Effector memory CD8-positive, alpha-beta T cell (primary cell): ENCODE results near the gene IQCN.
A peak's percentile ranks its signal among the peaks of the same experiment; 100 is the strongest.

Source experiments
- ATAC-seq: fragments of 150-1000 bp; cut with Tn5 transposase; replicated peaks from 2 replicates; pipeline ENCODE4 v1.10.0; 2021; ENCODE audit warnings: mild to moderate bottlenecking, moderate library complexity
- DNase-seq, 3 experiments: peaks; one replicate each; pipeline ENCODE4 v3.0.0; 2021
- H3K27ac Mint-ChIP-seq, 2 donors: one replicate each; pipeline ENCODE4 v1.8.0; 2022; ENCODE audit warnings: mild to moderate bottlenecking in 2 of 2, mixed read lengths in 2 of 2, moderate library complexity in 2 of 2
- H3K27me3 Mint-ChIP-seq, 2 donors: one replicate each; pipeline ENCODE4 v1.8.0; 2022; ENCODE audit warnings: mixed read lengths in 2 of 2
- H3K36me3 Mint-ChIP-seq: one replicate; pipeline ENCODE4 v1.8.0; 2022; ENCODE audit warnings: mild to moderate bottlenecking, moderate library complexity, mixed read lengths; ENCODE audit not compliant: insufficient read depth
- H3K4me1 Mint-ChIP-seq, 2 donors: one replicate each; pipeline ENCODE4 v1.8.0; 2022; ENCODE audit warnings: low read depth in 2 of 2, mixed read lengths in 2 of 2
- H3K4me3 Mint-ChIP-seq, 2 donors: one replicate each; pipeline ENCODE4 v1.8.0; 2022; ENCODE audit warnings: mild to moderate bottlenecking in 2 of 2, mixed read lengths in 2 of 2, moderate library complexity in 2 of 2
- H3K9me3 Mint-ChIP-seq, 2 donors: one replicate each; pipeline ENCODE4 v1.8.0; 2022; ENCODE audit warnings: mixed read lengths in 2 of 2

Gene IQCN

GRCh38 chr19:18310118-18310909 is 36.1 kb upstream of the IQCN start:
- no peak for DNase-seq
- peak overlapping the region in 1 of 2 donors; percentile 67 for H3K27ac Mint-ChIP-seq
- no peaks in the 10 kb centered on the region for H3K27me3 Mint-ChIP-seq
- no peak for ATAC-seq
- peaks cover 17 to 21% of the 10 kb centered on the region in 2 donors for H3K4me1 Mint-ChIP-seq
- H3K9me3 Mint-ChIP-seq: no peaks in the 10 kb centered on the region
- H3K4me3 Mint-ChIP-seq: no peak overlapping the region
- H3K36me3 Mint-ChIP-seq: peaks cover 35% of the 10 kb centered on the region

GRCh38 chr19:18309525-18310064 is 35.3 kb upstream of the IQCN start:
- Mint-ChIP-seq H3K27ac (peak overlapping the region in 1 of 2 donors; percentile 67), H3K9me3 (no peaks in the 10 kb centered on the region), H3K4me1 (peaks cover 25 to 27% of the 10 kb centered on the region in 2 donors), H3K27me3 (no peaks in the 10 kb centered on the region), H3K4me3 (no peak overlapping the region), H3K36me3 (peaks cover 34% of the 10 kb centered on the region)
- DNase-seq (no peak), ATAC-seq (no peak)

- Mint-ChIP-seq H3K9me3 (no peaks in the 10 kb centered on the region), H3K27ac (no peak overlapping the region), H3K4me1 (peaks cover 31 to 34% of the 10 kb centered on the region in 2 donors), H3K4me3 (no peak overlapping the region), H3K27me3 (no peaks in the 10 kb centered on the region), H3K36me3 (peaks cover 37% of the 10 kb centered on the region)
- DNase-seq: no peak
- no peak for ATAC-seq
Measured at GRCh38 chr19:18308948-18309325, 34.7 kb upstream of the IQCN start.

- Mint-ChIP-seq H3K9me3 (no peaks in the 10 kb centered on the region), H3K27me3 (no peaks in the 10 kb centered on the region), H3K4me3 (no peak overlapping the region), H3K36me3 (peaks cover 43% of the 10 kb centered on the region), H3K4me1 (peaks cover 37 to 40% of the 10 kb centered on the region in 2 donors), H3K27ac (peak overlapping the region in 1 of 2 donors; percentile 32)
- DNase-seq (no peak), ATAC-seq (no peak)
Measured at GRCh38 chr19:18308051-18308947, 34.0 kb upstream of the IQCN start.

GRCh38 chr19:18307271-18307681 is 33.0 kb upstream of the IQCN start:
- Mint-ChIP-seq H3K4me3 (peak overlapping the region; percentile 38 to 81), H3K36me3 (peaks cover 45% of the 10 kb centered on the region), H3K4me1 (peaks cover 39 to 40% of the 10 kb centered on the region in 2 donors), H3K27me3 (no peaks in the 10 kb centered on the region), H3K27ac (peak overlapping the region; percentile 67 to 97), H3K9me3 (no peaks in the 10 kb centered on the region)
- no peak for ATAC-seq
- no peak for DNase-seq

- ATAC-seq: no peak
- DNase-seq: no peak
- no peaks in the 10 kb centered on the region for H3K27me3 Mint-ChIP-seq
- peaks cover 45% of the 10 kb centered on the region for H3K36me3 Mint-ChIP-seq
- peaks cover 39 to 40% of the 10 kb centered on the region in 2 donors for H3K4me1 Mint-ChIP-seq
- H3K27ac Mint-ChIP-seq: peak overlapping the region; percentile 67 to 97
- no peaks in the 10 kb centered on the region for H3K9me3 Mint-ChIP-seq
- H3K4me3 Mint-ChIP-seq: peak overlapping the region; percentile 38 to 81
Measured at GRCh38 chr19:18306888-18307260, 32.6 kb upstream of the IQCN start.

GRCh38 chr19:18306209-18306887 is 32.1 kb upstream of the IQCN start:
- Mint-ChIP-seq H3K9me3 (no peaks in the 10 kb centered on the region), H3K4me1 (peaks cover 40% of the 10 kb centered on the region in 2 donors), H3K27me3 (no peaks in the 10 kb centered on the region), H3K27ac (peak overlapping the region; percentile 96 to 97), H3K36me3 (peaks cover 45% of the 10 kb centered on the region), H3K4me3 (peak overlapping the region; percentile 81)
- no peak for DNase-seq
- ATAC-seq: no peak

GRCh38 chr19:18304458-18305310 is 30.4 kb upstream of the IQCN start:
- H3K9me3 Mint-ChIP-seq: no peaks in the 10 kb centered on the region
- H3K27me3 Mint-ChIP-seq: no peaks in the 10 kb centered on the region
- ATAC-seq (peak; percentile 79), DNase-seq (peak; percentile 76 to 78 (median 78))
- peak overlapping the region; percentile 81 for H3K4me3 Mint-ChIP-seq
- peaks cover 36% of the 10 kb centered on the region in 2 donors for H3K4me1 Mint-ChIP-seq
- H3K36me3 Mint-ChIP-seq: peaks cover 45% of the 10 kb centered on the region
- H3K27ac Mint-ChIP-seq: peak overlapping the region; percentile 96 to 97

- Mint-ChIP-seq H3K4me3 (peak overlapping the region; percentile 81), H3K27me3 (no peaks in the 10 kb centered on the region), H3K4me1 (peaks cover 36% of the 10 kb centered on the region in 2 donors), H3K36me3 (peaks cover 45% of the 10 kb centered on the region), H3K9me3 (no peaks in the 10 kb centered on the region), H3K27ac (peak overlapping the region; percentile 96 to 97)
- peak in 1 of 3 experiments; percentile 28 for DNase-seq
- no peak for ATAC-seq
Measured at GRCh38 chr19:18304208-18304457, 29.9 kb upstream of the IQCN start.

GRCh38 chr19:18301718-18302111 is 27.5 kb upstream of the IQCN start:
- H3K36me3 Mint-ChIP-seq: peaks cover 30% of the 10 kb centered on the region
- peak overlapping the region; percentile 56 to 79 for H3K27ac Mint-ChIP-seq
- DNase-seq (no peak), ATAC-seq (no peak)
- H3K9me3 Mint-ChIP-seq: no peaks in the 10 kb centered on the region
- H3K27me3 Mint-ChIP-seq: no peaks in the 10 kb centered on the region
- H3K4me3 Mint-ChIP-seq: peak overlapping the region in 1 of 2 donors; percentile 5
- H3K4me1 Mint-ChIP-seq: peaks cover 27 to 28% of the 10 kb centered on the region in 2 donors

GRCh38 chr19:18300930-18301717 is 26.9 kb upstream of the IQCN start:
- H3K9me3 Mint-ChIP-seq: no peaks in the 10 kb centered on the region
- H3K27me3 Mint-ChIP-seq: no peaks in the 10 kb centered on the region
- peak overlapping the region; percentile 79 to 81 for H3K27ac Mint-ChIP-seq
- DNase-seq (no peak), ATAC-seq (no peak)
- no peak overlapping the region for H3K4me3 Mint-ChIP-seq
- H3K4me1 Mint-ChIP-seq: peaks cover 24 to 26% of the 10 kb centered on the region in 2 donors
- peaks cover 27% of the 10 kb centered on the region for H3K36me3 Mint-ChIP-seq

GRCh38 chr19:18299654-18300053 is 25.4 kb upstream of the IQCN start:
- no peak overlapping the region for H3K27ac Mint-ChIP-seq
- ATAC-seq (no peak), DNase-seq (no peak)
- no peak overlapping the region for H3K4me3 Mint-ChIP-seq
- no peaks in the 10 kb centered on the region for H3K9me3 Mint-ChIP-seq
- H3K36me3 Mint-ChIP-seq: peaks cover 17% of the 10 kb centered on the region
- H3K4me1 Mint-ChIP-seq: peaks cover 22 to 24% of the 10 kb centered on the region in 2 donors
- H3K27me3 Mint-ChIP-seq: no peaks in the 10 kb centered on the region
